HL-60 (cell line): ENCODE results near the gene MED13L.

Experiments
- DNase-seq, 2 experiments: peaks; one replicate each; pipeline ENCODE4 v3.0.0-alpha.2; 2010 to 2020; ENCODE audit warnings: low read depth in 1 of 2, low spot score in 1 of 2
- H3K27ac ChIP-seq: fragments of 250-450 bp; sonication (Bioruptor Pico); replicated peaks from 2 replicates; pipeline ENCODE4 v1.5.1; 2020; ENCODE audit warnings: mild to moderate bottlenecking, moderate library complexity
- H3K27me3 ChIP-seq: fragments of 250-450 bp; sonication (Bioruptor Pico); 2 replicates; pipeline ENCODE4 v1.5.1; 2021; ENCODE audit warnings: mild to moderate bottlenecking, moderate library complexity; ENCODE audit not compliant: insufficient read depth, poor library complexity, severe bottlenecking
- H3K4me3 ChIP-seq: replicated peaks from 2 replicates; pipeline ENCODE4 v1.5.1; 2011; ENCODE audit warnings: mild to moderate bottlenecking, control low read depth, low read length; ENCODE audit not compliant: insufficient read depth
- CTCF ChIP-seq: IDR thresholded peaks from one replicate; pipeline ENCODE4 v1.5.1; 2011; ENCODE audit warnings: low read length, control low read depth, inconsistent platforms; ENCODE audit not compliant: insufficient read depth
- GABPA ChIP-seq: IDR thresholded peaks from 2 replicates; pipeline ENCODE4 v1.6.1; 2012; ENCODE audit warnings: low read depth
- POLR2AphosphoS5 ChIP-seq: IDR thresholded peaks from 2 replicates; pipeline ENCODE4 v1.6.1; 2012; ENCODE audit warnings: low read depth
- REST ChIP-seq: IDR thresholded peaks from 2 replicates; pipeline ENCODE4 v1.6.1; 2012; ENCODE audit warnings: low read depth; ENCODE audit not compliant: insufficient replicate concordance
- SPI1 ChIP-seq: IDR thresholded peaks from 2 replicates; pipeline ENCODE4 v1.6.1; 2012; ENCODE audit warnings: low read depth, mild to moderate bottlenecking, borderline replicate concordance

The MED13L gene

GRCh38 chr12:116093915-116094314, 183.6 kb downstream of the MED13L start:
- H3K4me3 ChIP-seq: no peak overlapping the region
- TF ChIP-seq GABPA (no peak), POLR2AphosphoS5 (no peak), SPI1 (no peak), REST (no peak), CTCF (no peak)
- H3K27me3 ChIP-seq: no peaks in the 10 kb centered on the region
- no peak overlapping the region for H3K27ac ChIP-seq
- DNase-seq: no peak

GRCh38 chr12:116092776-116093175, 184.7 kb downstream of the MED13L start:
- Histone ChIP-seq H3K27ac (no peak overlapping the region), H3K4me3 (no peak overlapping the region), H3K27me3 (no peaks in the 10 kb centered on the region)
- no peak for TF ChIP-seq POLR2AphosphoS5
- no peak for TF ChIP-seq GABPA
- no peak for TF ChIP-seq SPI1
- TF ChIP-seq REST: no peak
- TF ChIP-seq CTCF: no peak
- DNase-seq: no peak

GRCh38 chr12:116092162-116092561, 185.3 kb downstream of the MED13L start:
- H3K4me3 ChIP-seq: no peak overlapping the region
- no peak for DNase-seq
- TF ChIP-seq REST (no peak), SPI1 (no peak), CTCF (no peak), GABPA (no peak), POLR2AphosphoS5 (no peak)

More at GRCh38 chr12:116092162-116092561, 185.3 kb downstream of the MED13L start:
- Histone ChIP-seq H3K27me3 (no peaks in the 10 kb centered on the region), H3K27ac (no peak overlapping the region)
